Measurements from ENCODE around the gene DHX38.
"Not testable (repeated sequence)": the region's sequence is repeated elsewhere in the genome, so short reads cannot be mapped to it uniquely, and the experiment has no call there.

DNA sequence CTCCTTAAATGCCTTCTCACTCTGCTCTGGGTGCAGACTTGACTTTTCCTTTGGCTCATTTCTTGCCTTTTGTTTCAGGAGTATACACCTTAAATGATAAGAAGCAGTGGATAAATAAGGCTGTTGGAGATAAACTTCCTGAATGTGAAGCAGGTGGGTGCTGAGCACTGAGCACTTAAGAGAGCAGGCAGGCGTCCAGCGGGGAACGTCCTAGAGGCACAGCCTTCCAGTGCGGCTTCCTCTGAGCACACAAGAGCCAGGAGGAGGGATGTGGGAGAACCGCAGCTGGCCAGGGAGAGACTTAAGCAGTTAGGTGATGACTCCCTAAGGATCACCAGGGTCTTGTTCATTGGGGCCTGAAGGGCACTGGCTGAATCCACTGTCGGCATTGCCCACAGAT, 18.6 kb upstream of the DHX38 start:
- TF ChIP-seq, protein P1, sequence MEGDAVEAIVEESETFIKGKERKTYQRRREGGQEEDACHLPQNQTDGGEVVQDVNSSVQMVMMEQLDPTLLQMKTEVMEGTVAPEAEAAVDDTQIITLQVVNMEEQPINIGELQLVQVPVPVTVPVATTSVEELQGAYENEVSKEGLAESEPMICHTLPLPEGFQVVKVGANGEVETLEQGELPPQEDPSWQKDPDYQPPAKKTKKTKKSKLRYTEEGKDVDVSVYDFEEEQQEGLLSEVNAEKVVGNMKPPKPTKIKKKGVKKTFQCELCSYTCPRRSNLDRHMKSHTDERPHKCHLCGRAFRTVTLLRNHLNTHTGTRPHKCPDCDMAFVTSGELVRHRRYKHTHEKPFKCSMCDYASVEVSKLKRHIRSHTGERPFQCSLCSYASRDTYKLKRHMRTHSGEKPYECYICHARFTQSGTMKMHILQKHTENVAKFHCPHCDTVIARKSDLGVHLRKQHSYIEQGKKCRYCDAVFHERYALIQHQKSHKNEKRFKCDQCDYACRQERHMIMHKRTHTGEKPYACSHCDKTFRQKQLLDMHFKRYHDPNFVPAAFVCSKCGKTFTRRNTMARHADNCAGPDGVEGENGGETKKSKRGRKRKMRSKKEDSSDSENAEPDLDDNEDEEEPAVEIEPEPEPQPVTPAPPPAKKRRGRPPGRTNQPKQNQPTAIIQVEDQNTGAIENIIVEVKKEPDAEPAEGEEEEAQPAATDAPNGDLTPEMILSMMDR (IDR thresholded peaks at IDR 0.05) = not testable (repeated sequence)
- not testable (repeated sequence) for TF ChIP-seq EP300, POLR2A (IDR thresholded peaks at IDR 0.05)

Data from stomach (tissue), 4 donors.